A549 (cell line): ENCODE measurements around the gene MEG3. TPM values are rescaled to one million over a fixed set of nuclear protein-coding genes. Genes with fewer than 3 reads are reported as not detected.
"Not testable (repeated sequence)": the region's sequence is repeated elsewhere in the genome, so short reads cannot be mapped to it uniquely, and the experiment has no call there.

Experiments used
- ATAC-seq, 2 experiments: fragments of 200-7000 bp in 1 of 2; fragments of >200 bp in 1 of 2; cut with Nextera tagmentation in 1 of 2; cut with Tn5 transposase in 1 of 2; 3 replicates each; pipeline versions ENCODE4 v1.8.0 to v1.9.1; 2018 to 2020; ENCODE audit warnings: mild to moderate bottlenecking in 1 of 2, moderate library complexity in 1 of 2
- CTCF ChIA-PET: fragments of 300-600 bp; sonication (Branson Sonifier 250); formaldehyde crosslinking; extraction: SDS; loops from one replicate; lab custom pipeline; 2021; ENCODE audit warnings: antibody characterized with exemption, inconsistent platforms; lab: Yijun Ruan, JAX
- POLR2A ChIA-PET: fragments of 350-600 bp; formaldehyde crosslinking; extraction: SDS; loops from one replicate; lab custom pipeline; 2021; ENCODE audit warnings: antibody characterized with exemption, inconsistent platforms; lab: Yijun Ruan, JAX
- DNase-seq, 2 experiments: peaks; one replicate each; pipeline versions ENCODE4 v3.0.0 to v3.0.0-alpha.2; 2011 to 2016; ENCODE audit warnings: low read depth in 1 of 2, low spot score in 1 of 2
- FAIRE-seq: peaks from 2 replicates; lab custom pipeline; 2011; peaks lifted over from hg19 to GRCh38; lab: Jason Lieb, UNC
- H3K27ac ChIP-seq, 2 experiments: fragments of >200 bp; sonication (Bioruptor Twin); formaldehyde crosslinking; 3 replicates each; pipeline ENCODE4 v1.5.1; 2016 to 2017
- H3K4me1 ChIP-seq: fragments of >200 bp; sonication (Bioruptor Twin); formaldehyde crosslinking; 3 replicates; pipeline ENCODE4 v1.6.1; 2016
- H3K4me2 ChIP-seq: fragments of >200 bp; sonication (Bioruptor Twin); formaldehyde crosslinking; 3 replicates; pipeline ENCODE4 v1.6.1; 2016
- H3K4me3 ChIP-seq: fragments of >200 bp; sonication (Bioruptor Twin); formaldehyde crosslinking; 3 replicates; pipeline ENCODE4 v1.5.1; 2016
- H3K9me3 ChIP-seq: fragments of >200 bp; sonication (Bioruptor Twin); formaldehyde crosslinking; 3 replicates; pipeline ENCODE4 v1.6.1; 2016
- ATOH8 ChIP-seq: fragments of 250-450 bp; sonication (Bioruptor Pico); IDR thresholded peaks from 2 replicates; pipeline ENCODE4 v1.5.0; 2020; ENCODE audit warnings: low read depth, mild to moderate bottlenecking, moderate library complexity
- CHD2 ChIP-seq: fragments of 150-350 bp; IDR thresholded peaks from 2 replicates; pipeline ENCODE4 v1.6.1; 2014; ENCODE audit warnings: low read length; ENCODE audit not compliant: partially characterized antibody
- CHD4 ChIP-seq: fragments of 200-600 bp; sonication (generic); IDR thresholded peaks from 2 replicates; pipeline ENCODE4 v1.6.1; 2016; ENCODE audit warnings: antibody characterized with exemption, mild to moderate bottlenecking, borderline replicate concordance
- EHF ChIP-seq: fragments of 250-450 bp; sonication (Bioruptor Pico); IDR thresholded peaks from 2 replicates; pipeline ENCODE4 v1.5.0; 2020; ENCODE audit warnings: mild to moderate bottlenecking
- EP300 ChIP-seq, 2 experiments: fragments of >200 bp; sonication (Bioruptor Twin); formaldehyde crosslinking; IDR thresholded peaks; 2 replicates in 1 of 2; 3 replicates in 1 of 2; pipeline ENCODE4 v1.6.1; 2016 to 2017
- ESRRA ChIP-seq: fragments of 150-350 bp; IDR thresholded peaks from 2 replicates; pipeline ENCODE4 v1.6.1; 2014; ENCODE audit warnings: mild to moderate bottlenecking, low read length, borderline replicate concordance
- FOSB ChIP-seq: fragments of 250-450 bp; sonication (Bioruptor Pico); IDR thresholded peaks from 2 replicates; pipeline ENCODE4 v1.5.0; 2020; ENCODE audit warnings: mild to moderate bottlenecking, moderate library complexity
- FOSL2 ChIP-seq, 2 experiments: fragments of 450-650 bp in 1 of 2; fragments of >200 bp in 1 of 2; sonication (Bioruptor Twin) in 1 of 2; formaldehyde crosslinking; IDR thresholded peaks; 2 replicates each; pipeline versions ENCODE4 v1.5.0 to v1.6.1; 2016 to 2020; ENCODE audit warnings: mild to moderate bottlenecking in 1 of 2, moderate library complexity in 1 of 2
- FOXS1 ChIP-seq: fragments of 250-450 bp; sonication (Bioruptor Pico); IDR thresholded peaks from 2 replicates; pipeline ENCODE4 v1.5.0; 2020; ENCODE audit warnings: mild to moderate bottlenecking, moderate library complexity
- HES2 ChIP-seq: fragments of >200 bp; sonication (Bioruptor Twin); formaldehyde crosslinking; IDR thresholded peaks from 2 replicates; pipeline ENCODE4 v1.6.1; 2016
- HMGXB4 ChIP-seq: fragments of 250-450 bp; sonication (Bioruptor Pico); IDR thresholded peaks from 2 replicates; pipeline ENCODE4 v1.5.0; 2021; ENCODE audit warnings: mild to moderate bottlenecking, moderate library complexity, borderline replicate concordance
- KDM1A ChIP-seq: fragments of 200-600 bp; sonication (generic); IDR thresholded peaks from 2 replicates; pipeline ENCODE4 v1.6.1; 2016; ENCODE audit warnings: low read depth, mild to moderate bottlenecking
- MAFK ChIP-seq: fragments of 450-650 bp; IDR thresholded peaks from 2 replicates; pipeline ENCODE4 v1.6.1; 2014; ENCODE audit not compliant: partially characterized antibody
- MYC ChIP-seq: IDR thresholded peaks from 2 replicates; pipeline ENCODE4 v1.6.1; 2012; ENCODE audit warnings: mild to moderate bottlenecking, inconsistent platforms, low read length, improper control_type of control experiment, borderline replicate concordance
- SMC3 ChIP-seq: fragments of >200 bp; sonication (Bioruptor Twin); formaldehyde crosslinking; IDR thresholded peaks from 3 replicates; pipeline ENCODE4 v1.6.1; 2018; ENCODE audit warnings: inconsistent platforms
- TFCP2L1 ChIP-seq: fragments of 250-450 bp; sonication (Bioruptor Pico); IDR thresholded peaks from 2 replicates; pipeline ENCODE4 v1.5.0; 2021; ENCODE audit warnings: mild to moderate bottlenecking
- TP53 ChIP-seq: fragments of 250-450 bp; sonication (Bioruptor Pico); IDR thresholded peaks from 2 replicates; pipeline ENCODE4 v1.5.0; 2021; ENCODE audit warnings: mild to moderate bottlenecking, moderate library complexity
- ZC3H11A ChIP-seq: fragments of 450-650 bp; IDR thresholded peaks from 2 replicates; pipeline ENCODE4 v1.6.1; 2014; ENCODE audit warnings: antibody characterized with exemption, mild to moderate bottlenecking
- WGBS: methylation state at CpG from one replicate; pipeline ENCODE4 v1.1.6; 2017; ENCODE audit errors: missing lambda C conversion rate; 5-methylcytosine and 5-hydroxymethylcytosine counted together
- polyA plus RNA-seq, 4 experiments: library from polyadenylated mRNA; depleted of rRNA in 3 of 4; stranded (reverse); fragments of >200 nt; fragmentation: RNase III in 1 of 4; extraction: RNeasy Plus Mini Kit Qiagen cat#74134 plus additional on column Dnase treatment in 1 of 4; gene quantifications; 2 replicates in 3 of 4; 3 replicates in 1 of 4; pipeline ENCODE4 v1.2.3, GENCODE V29; 2011 to 2017
- TF ChIP-seq, protein P1 (sequence below): fragments of 450-650 bp; IDR thresholded peaks from 2 replicates; pipeline ENCODE4 v1.6.1; 2014; ENCODE audit warnings: antibody characterized with exemption

The MEG3 gene
- polyA plus RNA-seq, 2 of the 4 experiments (the other 2 are of a cell fraction): 27.0 to 56.7 TPM

DNA sequence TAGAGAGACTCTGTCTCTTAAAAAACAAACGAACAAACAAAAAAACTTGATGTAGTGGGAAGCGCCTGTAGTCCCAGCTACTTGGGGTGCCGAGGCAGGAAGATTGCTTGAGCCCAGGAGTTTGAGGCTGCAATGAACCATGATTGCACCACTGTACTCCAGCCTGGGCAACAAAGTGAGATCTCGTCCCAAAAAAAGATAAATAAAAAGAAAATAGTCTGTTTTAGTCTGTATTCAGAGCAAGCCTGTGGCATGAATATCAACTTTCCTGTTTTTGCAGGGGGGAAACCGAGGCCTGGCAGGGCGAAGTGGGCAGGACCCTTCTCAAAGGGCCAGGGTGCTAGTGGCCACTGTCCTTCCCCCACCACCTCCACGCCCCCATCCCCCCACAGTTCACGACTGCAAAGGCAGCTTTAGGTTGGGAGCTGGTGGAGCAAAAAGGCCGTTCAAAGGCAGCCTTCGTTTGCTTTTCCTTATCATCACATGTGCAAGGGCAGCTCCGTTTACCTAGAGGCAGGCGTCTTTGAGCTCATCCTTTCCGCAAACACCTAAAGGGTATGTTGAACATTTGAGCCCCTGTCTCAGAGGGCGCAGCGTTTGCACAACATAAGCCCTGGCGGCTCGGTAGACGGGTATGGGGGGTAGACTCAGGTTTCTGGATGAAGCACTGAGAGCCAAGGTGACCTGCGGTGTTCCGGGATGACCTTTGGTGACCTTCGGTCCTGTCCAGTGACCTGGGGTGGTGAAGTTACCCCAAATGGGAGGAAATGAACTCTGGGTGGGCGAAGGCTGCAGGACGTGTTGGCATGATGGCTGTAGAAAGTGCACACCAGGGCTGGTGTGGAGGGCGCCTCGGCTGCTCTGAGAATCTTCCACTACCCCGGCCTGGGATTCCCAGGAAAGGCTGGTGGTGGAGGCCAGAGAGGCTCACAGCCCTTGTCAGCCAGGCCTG lies 8.7 kb upstream of the MEG3 start (continued):
- TF ChIP-seq MAFK (no peak), ZC3H11A (no peak)
- TF ChIP-seq, all 56 proteins: peak for 0

DNA sequence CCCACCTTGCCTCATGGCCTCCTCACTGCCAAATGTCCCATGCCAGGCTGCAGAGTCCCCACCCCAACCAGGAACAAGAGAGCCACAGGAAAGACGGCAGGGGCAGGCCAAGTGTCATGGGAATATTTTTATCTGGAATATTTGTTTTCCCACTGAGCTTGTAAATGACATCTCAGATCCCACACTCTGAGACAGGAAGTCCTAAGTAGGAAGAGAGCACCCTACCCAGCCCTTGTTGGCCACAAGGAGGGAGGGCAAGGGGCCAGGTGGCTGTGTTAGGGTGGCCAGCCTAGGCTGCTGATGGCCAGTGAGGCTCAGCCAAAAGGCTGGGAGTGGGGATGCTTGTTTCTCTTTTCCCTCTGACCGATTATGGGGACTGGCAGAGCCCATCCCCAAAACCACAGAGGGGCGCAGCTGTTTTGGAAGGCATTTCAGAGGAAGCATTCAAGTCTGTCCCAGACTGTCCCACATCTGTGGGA lies 7.7 kb upstream of the MEG3 start:
- CTCF ChIA-PET: interaction anchor here (0.6 to 1.1 kb wide), 2 partner anchors 9 to 1084 kb away, joined by 3 read pairs; no protein-coding TSS in a partner anchor
- Histone ChIP-seq H3K27ac (no peak overlapping the region), H3K4me2 (no peak overlapping the region), H3K4me3 (no peak overlapping the region), H3K4me1 (no peaks in the 10 kb centered on the region), H3K9me3 (no peaks in the 10 kb centered on the region)
- WGBS: 70% methylated on average over 3 of the region's 3 CpGs
- POLR2A ChIA-PET: no interaction called here
- FAIRE-seq: no peak
- DNase-seq: no peak
- no peak for ATAC-seq
- TF ChIP-seq FOXS1 (CRISPR knock-in tag): no peak
- no peak for TF ChIP-seq EP300 (IDR thresholded peaks at IDR 0.05)
- TF ChIP-seq FOSL2 (IDR thresholded peaks at IDR 0.05): no peak
- TF ChIP-seq FOSL2 (CRISPR knock-in tag; IDR thresholded peaks at IDR 0.05): no peak
- no peak for TF ChIP-seq HMGXB4 (CRISPR knock-in tag)
- no peak for TF ChIP-seq SMC3
- TF ChIP-seq CHD2: no peak
- TF ChIP-seq KDM1A: no peak
- TF ChIP-seq ATOH8 (CRISPR knock-in tag): no peak
- no peak for TF ChIP-seq MAFK
- no peak for TF ChIP-seq HES2
- TF ChIP-seq, protein P1, sequence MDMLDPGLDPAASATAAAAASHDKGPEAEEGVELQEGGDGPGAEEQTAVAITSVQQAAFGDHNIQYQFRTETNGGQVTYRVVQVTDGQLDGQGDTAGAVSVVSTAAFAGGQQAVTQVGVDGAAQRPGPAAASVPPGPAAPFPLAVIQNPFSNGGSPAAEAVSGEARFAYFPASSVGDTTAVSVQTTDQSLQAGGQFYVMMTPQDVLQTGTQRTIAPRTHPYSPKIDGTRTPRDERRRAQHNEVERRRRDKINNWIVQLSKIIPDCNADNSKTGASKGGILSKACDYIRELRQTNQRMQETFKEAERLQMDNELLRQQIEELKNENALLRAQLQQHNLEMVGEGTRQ: no peak
- TF ChIP-seq CHD4: no peak
- no peak for TF ChIP-seq TFCP2L1
- no peak for TF ChIP-seq TP53 (CRISPR knock-in tag)
- TF ChIP-seq FOSB (CRISPR knock-in tag): no peak
- TF ChIP-seq MYC: no peak
- no peak for TF ChIP-seq EHF (CRISPR knock-in tag)
- no peak for TF ChIP-seq ESRRA
- TF ChIP-seq, all 56 proteins: peak for 0

DNA sequence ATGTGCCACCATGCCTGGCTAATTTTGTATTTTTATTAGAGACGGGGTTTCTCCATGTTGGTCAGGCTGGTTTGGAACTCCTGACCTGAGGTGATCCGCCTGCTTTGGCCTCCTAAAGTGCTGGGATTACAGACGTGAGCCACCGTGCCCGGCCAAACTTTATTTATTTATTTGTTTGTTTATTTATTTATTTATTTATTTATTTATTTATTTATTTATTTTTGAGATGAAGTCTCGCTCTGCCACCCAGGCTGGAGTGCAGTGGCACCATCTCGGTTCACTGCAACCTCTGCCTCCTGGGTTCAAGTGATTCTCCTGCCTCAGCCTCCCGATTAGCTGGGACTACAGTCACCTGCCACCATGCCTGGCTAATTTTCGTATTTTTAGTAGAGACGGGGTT lies 7.0 kb upstream of the MEG3 start:
- WGBS: 86% methylated on average over 10 of the region's 10 CpGs
- CTCF ChIA-PET: interaction anchor here (1.1 kb wide), 1 partner anchor 10 kb away, joined by 3 read pairs; no protein-coding TSS in a partner anchor
- FAIRE-seq, ATAC-seq, H3K4me1 ChIP-seq, H3K4me2 ChIP-seq: not testable (repeated sequence)
- TF ChIP-seq ZC3H11A: peak; percentile 87
- TF ChIP-seq, all 56 proteins: peak for 1; not testable (repeated sequence) for 55
- DNase-seq, POLR2A ChIA-PET, H3K4me3 ChIP-seq, H3K27ac ChIP-seq, H3K9me3 ChIP-seq: not testable (repeated sequence)
